ENCODE data around the gene MZT2B.
"Not testable (repeated sequence)": the region's sequence is repeated elsewhere in the genome, so short reads cannot be mapped to it uniquely, and the experiment has no call there.

Gene MZT2B

GRCh38 chr2:130202518-130202917, 20.5 kb downstream of the MZT2B start:
- in situ Hi-C loops (cut with MboI; ENCODE audit: low sequenced_read_pairs): not testable (repeated sequence)

- in situ Hi-C loops (cut with MboI; ENCODE audit: low sequenced_read_pairs): not testable (repeated sequence)
Observed at GRCh38 chr2:130203150-130203549, 21.1 kb downstream of the MZT2B start.

GRCh38 chr2:130207051-130207450, 25.0 kb downstream of the MZT2B start:
- in situ Hi-C loops (cut with MboI; ENCODE audit: low sequenced_read_pairs): not testable (repeated sequence)

GRCh38 chr2:130219147-130219546, 37.1 kb downstream of the MZT2B start:
- in situ Hi-C loops (cut with MboI; ENCODE audit: low sequenced_read_pairs): not testable (repeated sequence)

GRCh38 chr2:130220505-130220904, 38.4 kb downstream of the MZT2B start:
- in situ Hi-C loops (cut with MboI; ENCODE audit: low sequenced_read_pairs): not testable (repeated sequence)

GRCh38 chr2:130222523-130222922, 40.5 kb downstream of the MZT2B start:
- in situ Hi-C loops (cut with MboI; ENCODE audit: low sequenced_read_pairs): not testable (repeated sequence)

GRCh38 chr2:130228005-130228404, 45.9 kb downstream of the MZT2B start:
- in situ Hi-C loops (cut with MboI; ENCODE audit: low sequenced_read_pairs): not testable (repeated sequence)

- in situ Hi-C loops (cut with MboI; ENCODE audit: low sequenced_read_pairs): not testable (repeated sequence)
Observed at GRCh38 chr2:130228467-130229160, 46.6 kb downstream of the MZT2B start.

GRCh38 chr2:130229161-130229510, 47.1 kb downstream of the MZT2B start:
- in situ Hi-C loops (cut with MboI; ENCODE audit: low sequenced_read_pairs): not testable (repeated sequence)

GRCh38 chr2:130230376-130230775, 48.3 kb downstream of the MZT2B start:
- in situ Hi-C loops (cut with MboI; ENCODE audit: low sequenced_read_pairs): not testable (repeated sequence)

GRCh38 chr2:130230907-130231306, 48.8 kb downstream of the MZT2B start:
- in situ Hi-C loops (cut with MboI; ENCODE audit: low sequenced_read_pairs): not testable (repeated sequence)

GRCh38 chr2:130231656-130232055, 49.6 kb downstream of the MZT2B start:
- in situ Hi-C loops (cut with MboI; ENCODE audit: low sequenced_read_pairs): no loop called here

- in situ Hi-C loops (cut with MboI; ENCODE audit: low sequenced_read_pairs): not testable (repeated sequence)
Observed at GRCh38 chr2:130233066-130233465, 51.0 kb downstream of the MZT2B start.

- in situ Hi-C loops (cut with MboI; ENCODE audit: low sequenced_read_pairs): not testable (repeated sequence)
Observed at GRCh38 chr2:130239581-130239980, 57.5 kb downstream of the MZT2B start.
